GM12872 (cell line): ENCODE results near the gene ARHGAP6.

ENCODE experiments used
- CTCF ChIP-seq: IDR thresholded peaks from 3 replicates; pipeline ENCODE4 v1.5.1; 2011; ENCODE audit warnings: low read depth, mild to moderate bottlenecking, low read length, moderate library complexity; ENCODE audit not compliant: insufficient read depth

Gene ARHGAP6

DNA sequence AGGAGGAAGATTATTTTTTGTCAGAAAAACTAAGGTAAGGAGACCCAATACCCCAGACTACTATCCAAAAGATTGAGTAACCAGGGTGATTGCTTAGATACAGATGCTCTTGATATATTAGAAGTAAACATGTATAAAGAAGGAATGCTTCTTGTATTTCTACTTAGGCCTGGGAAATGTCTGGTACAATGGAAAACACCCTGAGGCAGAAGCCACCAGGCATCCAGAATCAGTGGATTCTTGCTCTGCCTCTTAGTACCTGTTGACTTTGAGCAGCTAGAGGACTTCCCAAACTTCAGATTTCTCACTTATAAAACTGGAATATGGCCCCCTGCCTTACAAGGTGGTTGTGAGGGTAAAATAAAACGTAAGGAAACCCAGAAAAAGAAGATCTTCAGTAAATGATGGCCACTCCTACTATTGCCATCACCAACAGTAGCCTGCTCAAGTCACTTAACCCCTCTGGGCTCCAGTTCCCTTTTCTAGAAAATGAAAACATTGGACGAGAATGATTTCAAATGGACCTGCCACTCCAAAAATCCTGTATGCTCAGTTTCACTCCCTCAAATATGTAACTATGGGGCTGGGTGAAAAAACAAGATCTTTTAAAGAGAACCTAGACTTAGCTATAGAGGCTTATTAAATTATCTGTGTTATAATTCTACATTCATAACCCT, 315.9 kb downstream of the ARHGAP6 start:
- no peak for TF ChIP-seq CTCF

- TF ChIP-seq CTCF, result no peak
Measured at GRCh38 chrX:11349020-11349419, 316.7 kb downstream of the ARHGAP6 start.

DNA sequence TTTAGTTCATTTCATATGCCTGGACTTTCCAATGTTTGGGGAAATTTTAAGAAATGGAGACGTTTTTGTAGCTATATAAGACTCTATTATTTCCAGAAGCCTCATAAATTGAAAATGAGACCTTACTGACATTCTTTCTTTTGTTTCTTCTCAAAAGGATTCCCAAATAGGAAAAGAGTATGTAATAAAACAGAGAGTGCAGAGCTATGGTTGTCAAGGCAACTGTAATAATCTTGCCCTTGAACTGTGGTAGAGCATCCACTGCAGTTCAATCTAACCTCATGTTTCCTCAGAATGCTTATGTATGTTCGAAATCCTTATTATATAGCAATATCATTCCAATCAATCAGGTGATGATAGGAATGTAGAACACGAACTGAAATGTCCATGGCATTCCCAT, 318.4 kb downstream of the ARHGAP6 start:
- TF ChIP-seq CTCF, result no peak

DNA sequence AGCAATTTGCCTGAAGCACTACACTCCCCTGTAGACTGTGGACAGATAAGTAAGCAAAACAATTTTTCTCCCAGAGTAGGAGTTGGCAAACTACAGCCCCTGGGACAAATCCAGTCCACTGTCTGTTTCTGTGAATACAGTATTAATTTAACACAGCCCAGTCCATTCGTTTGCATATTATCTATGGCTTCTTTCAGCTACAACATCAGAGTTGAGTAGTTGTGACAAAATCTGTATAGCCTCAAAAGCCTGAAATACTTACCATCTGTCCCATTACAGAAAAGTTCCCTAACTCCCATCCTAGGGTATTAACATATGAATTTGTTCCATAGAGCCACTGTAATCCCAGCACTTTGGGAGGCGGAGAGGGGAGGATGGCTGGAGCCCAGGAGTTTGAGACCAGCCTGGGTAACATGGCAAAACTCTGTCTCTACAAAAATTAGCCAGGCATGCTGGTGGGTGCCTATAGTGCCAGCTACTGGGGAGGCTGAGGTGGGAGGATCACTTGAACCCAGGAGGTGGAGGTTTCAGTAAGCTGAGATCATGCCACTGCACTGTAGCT, 319.5 kb downstream of the ARHGAP6 start:
- TF ChIP-seq CTCF, result no peak

- TF ChIP-seq CTCF, result no peak
Measured at GRCh38 chrX:11342673-11343072, 323.0 kb downstream of the ARHGAP6 start.

DNA sequence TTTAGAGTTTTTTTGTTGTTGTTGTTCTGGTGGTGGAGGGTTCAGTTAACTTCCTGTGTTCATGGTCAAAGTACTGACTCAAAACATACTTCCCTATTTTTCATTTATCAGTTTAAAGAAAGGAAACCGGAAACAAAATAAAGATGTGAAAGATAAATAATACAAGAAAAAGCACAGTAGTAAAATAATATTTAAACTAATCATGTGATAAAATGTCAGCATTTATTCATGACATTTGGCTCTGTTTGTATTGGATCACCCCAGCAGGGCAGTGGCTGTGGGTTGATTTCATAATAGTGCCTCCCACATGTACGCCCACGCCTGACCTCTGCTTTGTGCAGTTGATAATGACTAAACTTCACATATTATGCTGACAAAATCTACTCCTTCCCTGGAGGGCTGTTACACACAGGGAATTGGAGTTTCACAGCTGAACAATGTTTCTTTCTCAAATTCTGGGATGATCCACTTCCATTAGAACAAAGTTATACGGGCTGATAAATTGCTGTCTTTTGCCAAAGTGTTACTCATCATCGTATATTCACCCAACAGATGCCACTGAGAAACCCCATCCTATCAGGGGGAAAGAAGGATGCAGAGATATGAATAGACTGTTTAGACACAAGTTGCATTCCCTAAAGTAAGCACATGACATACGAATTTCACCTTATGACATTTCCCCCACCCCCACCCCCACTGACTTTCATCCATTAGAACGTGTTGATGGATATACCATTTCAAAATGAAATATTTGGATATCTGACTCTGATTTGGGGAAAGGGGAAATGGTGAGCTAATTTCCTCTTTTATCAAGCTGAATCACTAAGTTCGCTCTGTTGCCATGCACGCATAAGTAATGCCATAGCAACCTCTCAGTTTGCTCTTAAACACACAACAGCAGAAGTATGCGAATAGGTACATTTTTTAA, 324.2 kb downstream of the ARHGAP6 start:
- TF ChIP-seq CTCF, result no peak

- TF ChIP-seq CTCF, result no peak
Measured at GRCh38 chrX:11337292-11338009, 328.3 kb downstream of the ARHGAP6 start.
